ENCODE data around the gene C5orf58.
A peak's percentile ranks its signal among the peaks of the same experiment; 100 is the strongest.

Gene C5orf58

DNA sequence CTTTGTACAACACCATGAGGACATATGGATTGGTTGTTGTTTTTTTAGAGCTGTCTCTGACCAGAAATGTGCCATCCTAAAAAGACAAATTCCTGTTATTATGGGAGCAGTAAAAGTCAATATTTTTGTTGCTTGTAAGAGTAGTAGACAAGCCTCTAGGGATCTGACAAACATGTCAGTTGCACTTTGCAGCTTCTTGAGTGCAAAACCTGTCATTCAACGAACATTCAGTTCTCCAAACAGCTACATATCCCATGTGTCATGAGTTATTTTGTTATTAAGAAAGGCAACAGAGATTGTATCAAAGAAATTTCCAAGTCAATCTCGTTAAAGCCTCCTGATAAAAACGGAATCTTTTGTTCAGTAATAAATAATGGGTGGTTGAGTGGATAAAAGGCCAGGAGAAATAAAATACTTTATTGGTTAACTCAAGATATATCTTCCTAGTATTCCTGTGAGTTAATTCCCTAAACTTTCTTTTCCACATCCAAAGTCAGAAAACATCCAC, 18.1 kb downstream of the C5orf58 start:
- peak overlapping the region; percentile 44 for H3K27ac ChIP-seq
- no peak for TF ChIP-seq CTCF (conservative IDR thresholded peaks at IDR 0.05)

- no peak for TF ChIP-seq CTCF (conservative IDR thresholded peaks at IDR 0.05)
Observed at GRCh38 chr5:170251462-170251861, 18.7 kb downstream of the C5orf58 start.

DNA sequence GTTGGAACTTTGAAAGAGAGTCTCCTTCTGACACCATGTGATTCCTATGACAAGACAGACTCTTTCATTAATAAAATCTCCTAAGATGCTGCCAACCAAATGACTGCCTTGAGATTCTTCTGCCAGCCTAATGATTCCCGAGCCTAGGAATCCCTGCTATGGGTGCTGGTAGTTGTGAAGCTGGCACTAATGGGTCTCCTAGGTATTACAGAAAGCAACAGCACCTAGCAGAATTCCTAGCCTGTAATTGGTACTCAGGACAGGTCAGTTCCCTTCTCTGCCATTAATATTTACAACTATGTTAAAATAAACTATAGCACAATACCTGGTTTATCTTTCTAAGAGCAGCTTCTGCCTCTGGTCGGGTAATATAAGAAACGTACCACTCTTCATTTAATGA, 19.3 kb downstream of the C5orf58 start:
- peak overlapping the region; percentile 44 for H3K27ac ChIP-seq

More at GRCh38 chr5:170251462-170251861, 18.7 kb downstream of the C5orf58 start:
- peak overlapping the region; percentile 44 for H3K27ac ChIP-seq

GRCh38 chr5:170252720-170253350, 20.1 kb downstream of the C5orf58 start:
- no peak for TF ChIP-seq CTCF (conservative IDR thresholded peaks at IDR 0.05)
- peak overlapping the region; percentile 44; the same call in 1 of the 2 replicates for H3K27ac ChIP-seq

More for the DNA sequence above, 19.3 kb downstream of the C5orf58 start:
- no peak for TF ChIP-seq CTCF (conservative IDR thresholded peaks at IDR 0.05)

DNA sequence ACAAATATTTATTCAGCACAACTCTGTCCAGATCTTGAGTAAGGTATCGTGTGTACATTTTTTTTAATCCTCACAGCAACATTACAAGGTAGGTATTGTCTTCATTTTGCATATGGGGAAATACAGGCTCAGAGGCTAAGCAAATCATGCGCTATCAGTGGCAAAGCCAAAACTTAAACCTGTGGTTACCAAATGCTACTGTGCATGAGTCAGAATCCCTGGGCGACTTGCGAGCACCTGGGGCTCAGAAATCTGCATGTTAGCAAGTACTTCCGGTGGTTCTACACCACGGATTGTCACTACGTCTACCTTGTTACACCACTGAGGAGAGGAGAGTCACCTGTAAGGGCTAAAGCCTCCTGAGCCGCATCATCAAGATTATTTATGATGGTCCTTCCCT, 21.3 kb downstream of the C5orf58 start:
- H3K27ac ChIP-seq = no peak overlapping the region

DNA sequence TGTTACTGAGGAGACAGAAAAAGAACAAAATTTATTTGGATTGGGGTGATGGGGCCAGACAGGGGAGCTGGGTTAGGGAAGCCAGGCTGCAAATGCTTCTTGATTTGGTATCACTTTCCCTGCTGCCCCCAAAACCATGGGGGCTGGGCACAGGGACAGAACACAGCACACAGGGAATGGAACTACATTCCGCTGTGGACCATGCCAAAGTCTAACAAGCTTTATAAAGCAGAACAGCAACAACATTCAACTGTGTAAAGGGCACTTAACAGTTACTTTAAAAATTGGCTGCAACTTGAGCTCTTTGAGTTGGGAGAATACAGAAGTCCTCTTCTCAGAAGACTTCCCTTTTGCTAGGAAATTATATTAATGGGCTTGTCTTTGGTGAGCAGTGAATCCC, 23.8 kb downstream of the C5orf58 start:
- no peak overlapping the region for H3K27ac ChIP-seq
- no peak for TF ChIP-seq CTCF (conservative IDR thresholded peaks at IDR 0.05)

More for the DNA sequence above, 21.3 kb downstream of the C5orf58 start:
- no peak for TF ChIP-seq CTCF (conservative IDR thresholded peaks at IDR 0.05)

GRCh38 chr5:170257370-170257769, 24.6 kb downstream of the C5orf58 start:
- no peak overlapping the region for H3K27ac ChIP-seq
- TF ChIP-seq CTCF (conservative IDR thresholded peaks at IDR 0.05) = no peak
